ENCODE results near the gene OTOG. TPM values are rescaled to one million over a fixed set of nuclear protein-coding genes. Genes with fewer than 3 reads are reported as not detected.

Gene OTOG
- total RNA-seq, 1 donor from 2014 or later, result 1.5 TPM

DNA sequence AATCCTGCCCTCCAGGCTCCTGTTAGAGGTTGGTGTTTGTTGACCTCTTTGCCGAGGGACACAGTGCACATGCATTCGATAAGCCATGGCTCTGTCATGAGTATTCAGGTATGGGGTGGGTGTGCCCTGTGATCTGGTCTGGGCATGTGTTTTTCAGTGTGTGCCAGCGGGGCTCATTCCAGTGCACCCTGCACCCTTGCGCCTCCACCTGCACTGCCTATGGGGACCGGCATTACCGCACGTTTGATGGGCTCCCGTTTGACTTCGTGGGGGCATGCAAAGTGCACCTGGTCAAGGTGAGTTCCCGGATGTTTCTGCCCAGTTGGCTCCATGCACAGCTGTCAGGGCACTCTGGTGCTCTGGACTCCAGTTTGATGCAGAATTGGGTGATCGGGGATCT is 44.2 kb downstream of the OTOG start:
- no peaks in the 10 kb centered on the region for H3K9me3 Mint-ChIP-seq (ENCODE audit: low read depth)

GRCh38 chr11:17593466-17594245 is 46.6 kb downstream of the OTOG start:
- no peak overlapping the region for H3K27ac Mint-ChIP-seq
- no peaks in the 10 kb centered on the region for H3K36me3 Mint-ChIP-seq (ENCODE audit: insufficient read depth)
- peaks cover 21% of the 10 kb centered on the region for H3K27me3 Mint-ChIP-seq
- H3K4me3 Mint-ChIP-seq (ENCODE audit: low read depth), result no peak overlapping the region
- H3K4me1 Mint-ChIP-seq (ENCODE audit: low read depth), result no peaks in the 10 kb centered on the region
- no peaks in the 10 kb centered on the region for H3K9me3 Mint-ChIP-seq (ENCODE audit: low read depth)
- DNase-seq (ENCODE audit: low spot score, unreplicated experiment), result no peak
- TF ChIP-seq, protein P1, sequence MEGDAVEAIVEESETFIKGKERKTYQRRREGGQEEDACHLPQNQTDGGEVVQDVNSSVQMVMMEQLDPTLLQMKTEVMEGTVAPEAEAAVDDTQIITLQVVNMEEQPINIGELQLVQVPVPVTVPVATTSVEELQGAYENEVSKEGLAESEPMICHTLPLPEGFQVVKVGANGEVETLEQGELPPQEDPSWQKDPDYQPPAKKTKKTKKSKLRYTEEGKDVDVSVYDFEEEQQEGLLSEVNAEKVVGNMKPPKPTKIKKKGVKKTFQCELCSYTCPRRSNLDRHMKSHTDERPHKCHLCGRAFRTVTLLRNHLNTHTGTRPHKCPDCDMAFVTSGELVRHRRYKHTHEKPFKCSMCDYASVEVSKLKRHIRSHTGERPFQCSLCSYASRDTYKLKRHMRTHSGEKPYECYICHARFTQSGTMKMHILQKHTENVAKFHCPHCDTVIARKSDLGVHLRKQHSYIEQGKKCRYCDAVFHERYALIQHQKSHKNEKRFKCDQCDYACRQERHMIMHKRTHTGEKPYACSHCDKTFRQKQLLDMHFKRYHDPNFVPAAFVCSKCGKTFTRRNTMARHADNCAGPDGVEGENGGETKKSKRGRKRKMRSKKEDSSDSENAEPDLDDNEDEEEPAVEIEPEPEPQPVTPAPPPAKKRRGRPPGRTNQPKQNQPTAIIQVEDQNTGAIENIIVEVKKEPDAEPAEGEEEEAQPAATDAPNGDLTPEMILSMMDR (IDR thresholded peaks at IDR 0.05; ENCODE audit: unreplicated experiment), result no peak

More for the DNA sequence above, 44.2 kb downstream of the OTOG start:
- DNase-seq (ENCODE audit: low spot score, unreplicated experiment), result no peak
- Mint-ChIP-seq H3K27ac (no peak overlapping the region), H3K36me3 (ENCODE audit: insufficient read depth) (no peaks in the 10 kb centered on the region), H3K4me1 (ENCODE audit: low read depth) (no peaks in the 10 kb centered on the region), H3K27me3 (peaks cover 16% of the 10 kb centered on the region), H3K4me3 (ENCODE audit: low read depth) (no peak overlapping the region)
- TF ChIP-seq, protein P1 (IDR thresholded peaks at IDR 0.05; ENCODE audit: unreplicated experiment), result no peak

GRCh38 chr11:17594686-17595192 is 47.7 kb downstream of the OTOG start:
- Mint-ChIP-seq H3K9me3 (ENCODE audit: low read depth) (no peaks in the 10 kb centered on the region), H3K4me1 (ENCODE audit: low read depth) (no peaks in the 10 kb centered on the region), H3K27ac (no peak overlapping the region), H3K27me3 (peaks cover 27% of the 10 kb centered on the region), H3K4me3 (ENCODE audit: low read depth) (no peak overlapping the region), H3K36me3 (ENCODE audit: insufficient read depth) (no peaks in the 10 kb centered on the region)
- TF ChIP-seq, protein P1 (IDR thresholded peaks at IDR 0.05; ENCODE audit: unreplicated experiment), result no peak
- DNase-seq (ENCODE audit: low spot score, unreplicated experiment), result no peak

- TF ChIP-seq, protein P1 (IDR thresholded peaks at IDR 0.05; ENCODE audit: unreplicated experiment), result no peak
- Mint-ChIP-seq H3K27ac (no peak overlapping the region), H3K27me3 (peaks cover 37% of the 10 kb centered on the region), H3K36me3 (ENCODE audit: insufficient read depth) (no peaks in the 10 kb centered on the region), H3K9me3 (ENCODE audit: low read depth) (no peaks in the 10 kb centered on the region), H3K4me1 (ENCODE audit: low read depth) (no peaks in the 10 kb centered on the region), H3K4me3 (ENCODE audit: low read depth) (no peak overlapping the region)
- no peak for DNase-seq (ENCODE audit: low spot score, unreplicated experiment)
Observed at GRCh38 chr11:17595526-17596309, 48.7 kb downstream of the OTOG start.

DNA sequence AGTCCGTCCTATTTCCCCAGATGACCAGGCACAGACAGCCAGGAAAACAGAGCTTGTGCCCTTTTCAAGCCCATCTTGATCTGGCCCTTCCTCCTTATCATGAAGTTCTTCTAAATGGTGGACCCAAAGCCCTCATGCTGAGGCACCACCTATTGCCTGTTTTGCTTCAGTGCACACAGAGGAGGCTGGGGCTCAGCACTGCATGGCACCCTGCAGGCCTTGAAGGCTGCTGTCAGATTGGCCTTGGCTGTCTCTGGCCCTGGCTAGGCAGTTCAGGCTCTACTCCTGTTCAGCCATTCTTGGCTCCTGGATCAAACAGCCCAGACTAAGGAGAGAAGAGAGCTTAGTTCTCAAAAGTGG is 49.2 kb downstream of the OTOG start:
- no peaks in the 10 kb centered on the region for H3K36me3 Mint-ChIP-seq (ENCODE audit: insufficient read depth)
- no peaks in the 10 kb centered on the region for H3K9me3 Mint-ChIP-seq (ENCODE audit: low read depth)
- peaks cover 42% of the 10 kb centered on the region for H3K27me3 Mint-ChIP-seq
- DNase-seq (ENCODE audit: low spot score, unreplicated experiment), result no peak
- H3K4me3 Mint-ChIP-seq (ENCODE audit: low read depth), result no peak overlapping the region
- no peak overlapping the region for H3K27ac Mint-ChIP-seq
- TF ChIP-seq, protein P1 (IDR thresholded peaks at IDR 0.05; ENCODE audit: unreplicated experiment), result no peak
- H3K4me1 Mint-ChIP-seq (ENCODE audit: low read depth), result no peaks in the 10 kb centered on the region

Data from progenitor cell of endocrine pancreas (in vitro differentiated cells).